Peyer's patch (tissue), 4 donors: ENCODE data around the gene DNAJC3. TPM values are rescaled to one million over a fixed set of nuclear protein-coding genes. Genes with fewer than 3 reads are reported as not detected.
"Not testable (repeated sequence)": the region's sequence is repeated elsewhere in the genome, so short reads cannot be mapped to it uniquely, and the experiment has no call there.

Experiments
- DNase-seq, 3 donors: peaks; one replicate each; pipeline ENCODE4 v3.0.0-alpha.2; 2017 to 2019
- H3K27ac ChIP-seq, 4 donors: fragments of 200-600 bp; sonication (generic); one replicate each; pipeline ENCODE4 v1.5.1; 2016 to 2019
- H3K27me3 ChIP-seq, 2 donors: fragments of 200-600 bp; sonication (generic); one replicate each; pipeline ENCODE4 v1.5.1; 2019
- H3K36me3 ChIP-seq, 3 donors: fragments of 200-600 bp; sonication (generic); one replicate each; pipeline ENCODE4 v1.5.1; 2016 to 2019
- H3K4me1 ChIP-seq, 4 donors: fragments of 200-600 bp; sonication (generic); one replicate each; pipeline ENCODE4 v1.5.1; 2016 to 2019
- H3K4me3 ChIP-seq, 4 donors: fragments of 200-600 bp; sonication (generic); 1 replicate in 3 of 4; 2 replicates in 1 of 4; pipeline ENCODE4 v1.5.1; 2016 to 2019; ENCODE audit warnings: mild to moderate bottlenecking in 1 of 4
- H3K9me3 ChIP-seq, 4 donors: fragments of 200-600 bp; sonication (generic); one replicate each; pipeline ENCODE4 v1.5.1; 2016 to 2019; ENCODE audit warnings: mild to moderate bottlenecking in 1 of 4
- CTCF ChIP-seq, 6 experiments: fragments of 450-650 bp in 4 of 6; fragments of 200-600 bp in 2 of 6; sonication (generic) in 1 of 6; IDR thresholded peaks; one replicate each; pipeline ENCODE4 v1.5.1; 2017 to 2019; ENCODE audit warnings: antibody characterized with exemption in 6 of 6, mild to moderate bottlenecking in 3 of 6, moderate library complexity in 1 of 6
- POLR2A ChIP-seq, 2 donors: fragments of 450-650 bp; IDR thresholded peaks; one replicate each; pipeline ENCODE4 v1.5.1; 2017; ENCODE audit warnings: antibody characterized with exemption in 2 of 2, mild to moderate bottlenecking in 2 of 2, moderate library complexity in 2 of 2
- total RNA-seq, 4 donors: library from RNA; depleted of rRNA; stranded (reverse); fragments of >200 nt; gene quantifications; one replicate each; pipeline ENCODE4 v1.1.0, GENCODE V29; 2016

The DNAJC3 gene
- total RNA-seq, 4 donors from 2014 or later: 26.4 to 61.5 (median 36.1) TPM

- TF ChIP-seq CTCF (IDR thresholded peaks at IDR 0.05): no peak
- no peak for TF ChIP-seq POLR2A (IDR thresholded peaks at IDR 0.05)
- Histone ChIP-seq H3K4me1 (no peaks in the 10 kb centered on the region), H3K27ac (no peak overlapping the region), H3K9me3 (no peaks in the 10 kb centered on the region), H3K27me3 (no peaks in the 10 kb centered on the region), H3K4me3 (no peak overlapping the region), H3K36me3 (peaks cover 0 to 9% (median 0%) of the 10 kb centered on the region in 3 donors)
- DNase-seq: no peak
Measured at GRCh38 chr13:95771905-95772304, 95.0 kb downstream of the DNAJC3 start.

DNA sequence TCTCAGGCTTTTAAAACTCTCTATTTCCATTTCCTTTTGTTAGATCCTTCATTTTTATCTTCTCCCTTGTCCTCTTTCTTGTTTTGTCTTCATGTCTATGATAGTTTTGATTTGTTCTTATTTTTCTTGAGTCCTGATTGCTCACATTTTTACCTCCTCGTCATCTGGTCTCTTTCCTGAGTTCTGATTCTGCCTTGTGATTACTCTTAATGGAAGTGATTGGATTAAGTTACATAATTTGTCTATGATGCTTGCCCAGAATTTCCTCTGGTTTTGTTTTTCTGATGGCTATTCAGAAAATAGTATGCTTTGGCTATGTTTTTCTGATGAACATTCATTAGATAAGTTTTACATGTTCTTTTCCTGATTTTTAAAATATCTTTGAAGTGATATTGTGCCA is 102.6 kb downstream of the DNAJC3 start:
- no peaks in the 10 kb centered on the region for H3K27me3 ChIP-seq
- no peak for DNase-seq
- H3K36me3 ChIP-seq: peaks cover 0 to 31% (median 0%) of the 10 kb centered on the region in 3 donors
- no peaks in the 10 kb centered on the region for H3K4me1 ChIP-seq
- no peak for TF ChIP-seq CTCF (IDR thresholded peaks at IDR 0.05)
- TF ChIP-seq POLR2A (IDR thresholded peaks at IDR 0.05): no peak
- H3K9me3 ChIP-seq: no peaks in the 10 kb centered on the region
- H3K4me3 ChIP-seq: no peak overlapping the region
- H3K27ac ChIP-seq: no peak overlapping the region

- H3K9me3 ChIP-seq: no peaks in the 10 kb centered on the region
- no peak overlapping the region for H3K27ac ChIP-seq
- no peak for DNase-seq
- TF ChIP-seq POLR2A (IDR thresholded peaks at IDR 0.05) (no peak), CTCF (IDR thresholded peaks at IDR 0.05) (no peak)
- H3K36me3 ChIP-seq: peaks cover 0 to 25% (median 0%) of the 10 kb centered on the region in 3 donors
- no peaks in the 10 kb centered on the region for H3K4me1 ChIP-seq
- H3K4me3 ChIP-seq: no peak overlapping the region
- H3K27me3 ChIP-seq: no peaks in the 10 kb centered on the region
Measured at GRCh38 chr13:95781016-95781415, 104.1 kb downstream of the DNAJC3 start.

DNA sequence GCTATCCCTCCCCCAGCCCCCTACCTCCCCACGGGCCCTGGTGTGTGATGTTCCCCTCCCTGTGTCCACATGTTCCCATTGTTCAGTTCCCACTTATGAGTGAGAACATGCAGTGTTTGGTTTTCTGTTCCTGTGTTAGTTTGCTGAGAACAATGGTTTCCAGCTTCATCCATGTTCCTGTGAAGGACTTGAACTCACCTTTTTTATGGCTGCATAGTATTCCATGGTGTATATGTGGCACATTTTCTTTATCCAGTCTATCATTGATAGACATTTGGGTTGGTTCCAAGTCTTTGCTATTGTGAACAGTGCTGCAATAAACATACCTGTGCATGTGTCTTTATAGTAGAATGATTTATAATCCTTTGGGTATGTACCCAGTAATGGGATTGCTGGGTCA is 105.0 kb downstream of the DNAJC3 start:
- H3K27me3 ChIP-seq, H3K4me3 ChIP-seq, H3K4me1 ChIP-seq, H3K9me3 ChIP-seq, H3K27ac ChIP-seq, DNase-seq: not testable (repeated sequence)
- peaks cover 0 to 24% (median 0%) of the 10 kb centered on the region in 3 donors for H3K36me3 ChIP-seq

DNA sequence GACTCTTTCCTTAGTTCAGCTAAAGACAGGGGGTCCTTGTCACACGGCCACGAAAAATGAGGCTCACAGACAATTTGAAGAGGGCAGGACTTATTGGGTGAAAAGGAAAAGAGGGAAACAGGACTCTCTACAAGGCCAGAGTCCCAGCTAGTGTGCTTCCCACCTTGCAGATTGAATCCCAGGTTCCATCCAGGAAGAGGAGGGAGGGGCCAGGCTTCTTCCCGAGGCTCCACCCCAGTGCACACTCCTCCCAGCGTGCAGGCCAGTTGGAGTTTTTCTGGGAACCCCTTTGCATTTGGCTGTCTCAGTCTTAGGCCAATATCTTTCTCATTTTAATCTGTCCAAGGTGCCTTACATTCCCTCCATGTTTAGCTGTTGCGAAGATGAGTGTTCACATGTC is 106.8 kb downstream of the DNAJC3 start:
- Histone ChIP-seq H3K27ac (no peak overlapping the region), H3K9me3 (no peaks in the 10 kb centered on the region), H3K4me3 (no peak overlapping the region), H3K4me1 (no peaks in the 10 kb centered on the region), H3K27me3 (no peaks in the 10 kb centered on the region), H3K36me3 (peaks cover 0 to 38% (median 0%) of the 10 kb centered on the region in 3 donors)
- DNase-seq: no peak
- TF ChIP-seq POLR2A (IDR thresholded peaks at IDR 0.05) (no peak), CTCF (IDR thresholded peaks at IDR 0.05) (no peak)

DNA sequence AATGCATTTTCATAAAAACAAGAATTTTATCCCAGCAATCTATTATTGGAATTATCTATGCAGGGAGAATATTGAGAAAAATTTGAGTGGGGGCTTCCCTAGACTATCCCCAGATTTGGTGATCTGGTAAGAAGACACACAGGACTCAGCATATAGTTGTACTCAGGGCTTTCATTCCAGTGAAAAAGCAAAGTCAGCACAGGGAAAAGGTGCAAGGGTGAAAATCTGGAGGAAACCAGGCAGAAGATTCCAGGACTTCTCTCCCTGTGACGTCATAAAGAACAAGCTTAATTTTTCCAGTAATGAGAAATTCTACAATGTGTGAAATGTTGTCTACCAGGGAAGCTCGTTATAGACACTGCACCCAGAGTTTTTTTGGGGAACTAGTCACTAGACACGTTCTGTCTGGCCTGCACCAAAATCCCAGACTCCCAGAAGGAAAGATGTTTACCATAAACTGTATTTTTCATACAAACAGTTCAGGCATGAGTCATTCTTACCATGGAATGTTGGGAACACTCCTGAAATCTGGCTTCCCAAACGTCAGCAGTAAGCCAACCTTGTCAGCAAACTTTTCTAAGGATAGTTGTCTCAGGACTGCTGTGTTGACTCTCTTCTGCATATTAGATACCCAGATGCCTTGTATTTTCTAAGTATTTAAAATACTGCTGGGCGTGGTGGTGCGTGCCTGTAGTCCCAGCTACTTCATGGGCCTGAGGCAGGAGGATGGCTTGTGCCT is 107.4 kb downstream of the DNAJC3 start:
- Histone ChIP-seq H3K27me3 (no peaks in the 10 kb centered on the region), H3K9me3 (no peaks in the 10 kb centered on the region), H3K4me3 (no peak overlapping the region), H3K27ac (no peak overlapping the region), H3K36me3 (peaks cover 0 to 44% (median 0%) of the 10 kb centered on the region in 3 donors), H3K4me1 (no peaks in the 10 kb centered on the region)
- no peak for DNase-seq
- TF ChIP-seq POLR2A (IDR thresholded peaks at IDR 0.05) (no peak), CTCF (IDR thresholded peaks at IDR 0.05) (no peak)
